Adipocyte (in vitro differentiated cells): ENCODE data around the gene THBS2.
"Not testable (repeated sequence)": the region's sequence is repeated elsewhere in the genome, so short reads cannot be mapped to it uniquely, and the experiment has no call there.

ENCODE experiments used
- DNase-seq: peaks from one replicate; pipeline ENCODE4 v3.0.0-alpha.2; 2015; ENCODE audit warnings: low read depth
- H3K27me3 ChIP-seq: replicated peaks from 2 replicates; pipeline ENCODE4 v1.7.0; 2013; ENCODE audit warnings: mild to moderate bottlenecking, low read length, moderate library complexity; ENCODE audit not compliant: control insufficient read depth, insufficient read depth
- H3K36me3 ChIP-seq: 2 replicates; pipeline ENCODE4 v1.7.0; 2013; ENCODE audit warnings: low read length, mild to moderate bottlenecking, moderate library complexity; ENCODE audit not compliant: control insufficient read depth, insufficient read depth, severe bottlenecking
- H3K4me1 ChIP-seq: 2 replicates; pipeline ENCODE4 v1.7.0; 2013; ENCODE audit warnings: mild to moderate bottlenecking, low read length, moderate library complexity; ENCODE audit not compliant: control insufficient read depth, insufficient read depth
- H3K4me3 ChIP-seq: 2 replicates; pipeline ENCODE4 v1.7.0; 2013; ENCODE audit warnings: mild to moderate bottlenecking, low read length, moderate library complexity
- H3K9ac ChIP-seq: 2 replicates; pipeline ENCODE4 v1.7.0; 2013; ENCODE audit warnings: mild to moderate bottlenecking, low read length, moderate library complexity
- H3K9me3 ChIP-seq: 2 replicates; pipeline ENCODE4 v1.7.0; 2013; ENCODE audit warnings: mild to moderate bottlenecking, low read length, moderate library complexity; ENCODE audit not compliant: control insufficient read depth

Gene THBS2

DNA sequence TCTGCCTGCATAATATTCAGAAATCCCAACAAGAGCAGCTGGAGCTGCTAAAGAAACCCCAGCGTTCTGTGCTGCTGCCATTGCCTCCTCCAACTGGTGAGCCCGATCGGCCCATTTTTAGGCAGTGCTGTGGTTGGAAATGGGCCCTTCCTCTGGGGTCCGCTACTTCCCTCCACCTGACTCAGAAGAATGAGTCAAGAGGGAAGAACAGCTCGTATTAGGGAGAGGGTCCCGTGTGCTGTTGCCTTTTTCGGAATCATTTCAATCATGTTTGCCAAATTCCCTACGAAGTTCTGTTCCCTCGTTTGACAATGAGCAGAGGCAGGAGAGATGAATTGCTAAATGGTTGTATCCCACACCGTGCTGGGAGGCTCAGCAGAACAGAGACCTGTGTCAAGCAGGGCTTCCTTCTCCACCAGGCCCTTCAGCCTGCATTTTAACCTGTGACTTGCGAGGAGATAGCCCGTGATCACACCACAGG is 38.4 kb downstream of the THBS2 start:
- Histone ChIP-seq H3K9ac (peak overlapping the region; percentile 91), H3K9me3 (no peaks in the 10 kb centered on the region)
- DNase-seq = no peak

DNA sequence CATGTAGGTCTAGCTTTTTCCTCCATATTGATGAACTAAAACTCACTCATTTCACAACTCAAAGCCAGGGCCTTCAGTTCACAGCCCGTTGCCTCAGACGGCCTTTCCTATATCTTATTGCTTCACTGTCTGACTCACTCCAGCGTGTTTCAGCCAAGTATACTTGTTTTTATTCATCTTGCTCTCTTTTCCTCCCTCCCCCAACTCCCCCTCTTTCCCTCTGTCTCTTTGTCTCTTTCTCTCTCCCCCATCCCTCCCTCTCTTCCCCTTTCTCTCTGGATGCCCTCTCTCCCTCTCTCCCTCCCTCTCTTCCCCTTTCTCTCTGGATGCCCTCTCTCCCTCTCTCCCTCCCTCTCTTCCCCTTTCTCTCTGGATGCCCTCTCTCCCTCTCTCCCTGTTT is 38.9 kb downstream of the THBS2 start:
- H3K4me1 ChIP-seq = peaks cover 52% of the 10 kb centered on the region
- DNase-seq = peak; percentile 96
- H3K9ac ChIP-seq = peak overlapping the region; percentile 91
- not testable (repeated sequence) for H3K9me3 ChIP-seq, H3K27me3 ChIP-seq
- peak overlapping the region; percentile 64 for H3K4me3 ChIP-seq
- H3K36me3 ChIP-seq = peaks cover 41% of the 10 kb centered on the region

More for the DNA sequence above, 38.4 kb downstream of the THBS2 start:
- Histone ChIP-seq H3K4me1 (peaks cover 56% of the 10 kb centered on the region), H3K4me3 (peak overlapping the region; percentile 64), H3K27me3 (no peaks in the 10 kb centered on the region), H3K36me3 (peaks cover 46% of the 10 kb centered on the region)

DNA sequence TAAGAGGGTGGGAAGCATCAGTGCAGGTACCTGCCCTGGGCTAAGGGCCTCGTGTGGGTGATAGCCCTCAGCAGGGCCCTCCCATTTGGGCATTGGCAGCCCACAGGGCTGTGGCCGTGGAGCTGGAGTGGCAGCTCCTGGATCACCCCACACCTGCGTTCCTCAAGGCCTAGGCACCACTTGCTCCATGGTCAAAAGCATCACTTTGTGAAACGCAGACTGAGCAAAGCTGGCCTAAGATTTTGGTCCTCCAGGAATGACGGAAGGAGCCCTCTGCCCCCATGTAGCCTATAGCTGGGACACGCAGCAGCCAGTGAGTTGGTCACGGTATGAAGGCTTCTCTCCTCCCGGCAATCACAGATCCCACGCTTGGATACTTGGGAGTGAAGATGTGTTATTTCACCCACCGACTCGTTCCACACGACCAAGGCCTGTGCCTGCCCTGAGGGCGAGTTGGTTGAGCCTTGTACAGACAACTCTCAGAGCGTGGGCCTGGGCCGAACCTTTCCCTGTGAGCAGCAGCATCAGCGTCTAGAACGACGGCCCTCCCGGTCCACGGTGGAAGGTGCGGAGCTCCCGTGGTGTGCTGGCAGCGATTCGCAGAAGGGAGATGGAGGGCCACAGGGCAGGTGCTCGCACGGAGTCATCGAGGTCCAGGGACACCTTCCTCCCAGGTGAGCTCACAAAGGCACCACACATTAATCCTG is 39.7 kb downstream of the THBS2 start:
- no peaks in the 10 kb centered on the region for H3K27me3 ChIP-seq
- no peaks in the 10 kb centered on the region for H3K9me3 ChIP-seq
- peak overlapping the region; percentile 64 for H3K4me3 ChIP-seq
- H3K4me1 ChIP-seq = peaks cover 51% of the 10 kb centered on the region
- peaks cover 33% of the 10 kb centered on the region for H3K36me3 ChIP-seq
- H3K9ac ChIP-seq = peak overlapping the region; percentile 90
- DNase-seq = no peak

DNA sequence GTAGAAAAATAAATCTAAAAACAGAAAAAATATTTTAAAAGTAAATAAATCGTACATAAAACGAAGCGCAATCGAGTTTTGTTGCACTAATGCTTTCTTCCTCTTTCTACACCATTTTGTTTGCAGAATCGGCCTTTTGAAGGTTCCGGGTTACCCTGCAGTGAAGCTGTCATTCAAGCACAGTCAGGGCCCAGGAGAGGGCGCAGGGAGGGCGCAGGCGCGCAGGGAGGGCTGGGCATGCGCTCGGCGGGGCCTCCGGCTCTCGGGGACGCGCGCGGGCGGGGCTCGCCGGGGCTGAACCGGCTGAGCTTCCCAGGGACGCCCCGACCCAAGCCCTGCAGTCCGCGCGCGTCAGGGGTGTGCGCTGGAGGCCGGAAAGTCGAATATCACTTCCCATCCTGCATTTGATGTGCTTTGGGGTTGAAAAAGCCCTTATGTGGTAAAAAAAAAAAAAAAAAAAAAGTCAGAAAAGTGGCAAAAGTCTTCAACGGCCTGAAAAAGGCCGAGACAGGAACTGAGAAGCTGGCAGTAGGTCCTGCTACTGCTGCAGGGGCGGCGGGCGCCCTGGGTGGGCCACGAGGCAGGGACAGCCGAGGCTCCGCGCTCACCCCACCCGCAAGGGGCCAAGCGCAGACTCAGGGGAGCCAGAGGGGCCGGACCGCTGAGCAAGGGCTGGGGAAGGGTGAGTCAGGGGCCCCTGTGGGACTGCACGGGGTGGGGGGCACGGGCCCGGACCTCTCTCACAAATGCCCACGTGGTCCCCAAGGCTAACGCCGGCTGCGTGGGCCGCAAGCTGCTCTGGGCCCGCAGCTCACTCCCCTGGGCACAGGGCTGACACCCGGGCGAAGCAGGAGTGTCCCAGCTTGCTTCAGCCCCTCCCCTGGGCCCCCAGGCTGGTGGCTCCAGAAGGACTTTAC is 40.5 kb downstream of the THBS2 start:
- Histone ChIP-seq H3K9ac (peak overlapping the region; percentile 90), H3K4me1 (peaks cover 51% of the 10 kb centered on the region), H3K4me3 (peak overlapping the region; percentile 71), H3K27me3 (no peaks in the 10 kb centered on the region), H3K36me3 (peaks cover 25% of the 10 kb centered on the region), H3K9me3 (peaks cover 3% of the 10 kb centered on the region)
- DNase-seq = peak; percentile 82

DNA sequence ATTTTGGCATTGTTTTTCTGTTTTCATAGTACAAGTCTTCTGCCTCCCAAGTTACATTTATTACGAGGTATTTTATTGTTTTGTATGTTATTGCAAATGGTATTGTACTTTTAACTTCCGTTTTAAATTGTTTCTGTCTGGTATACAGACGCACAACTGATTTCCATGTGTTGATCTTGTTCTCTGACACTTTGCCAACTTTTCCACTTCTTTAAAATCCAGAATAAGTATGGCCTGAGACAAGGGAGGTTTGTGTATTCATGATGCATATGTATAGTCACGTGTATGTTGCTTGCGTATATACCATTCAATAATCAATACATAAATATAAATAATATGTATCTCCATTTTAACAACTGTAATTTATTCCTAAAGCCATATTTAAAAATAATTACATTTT is 41.2 kb downstream of the THBS2 start:
- Histone ChIP-seq H3K27me3 (no peaks in the 10 kb centered on the region), H3K36me3 (peaks cover 18% of the 10 kb centered on the region), H3K4me1 (peaks cover 48% of the 10 kb centered on the region), H3K9ac (peak overlapping the region; percentile 90), H3K4me3 (peak overlapping the region; percentile 71), H3K9me3 (peaks cover 11% of the 10 kb centered on the region)
- DNase-seq = no peak

DNA sequence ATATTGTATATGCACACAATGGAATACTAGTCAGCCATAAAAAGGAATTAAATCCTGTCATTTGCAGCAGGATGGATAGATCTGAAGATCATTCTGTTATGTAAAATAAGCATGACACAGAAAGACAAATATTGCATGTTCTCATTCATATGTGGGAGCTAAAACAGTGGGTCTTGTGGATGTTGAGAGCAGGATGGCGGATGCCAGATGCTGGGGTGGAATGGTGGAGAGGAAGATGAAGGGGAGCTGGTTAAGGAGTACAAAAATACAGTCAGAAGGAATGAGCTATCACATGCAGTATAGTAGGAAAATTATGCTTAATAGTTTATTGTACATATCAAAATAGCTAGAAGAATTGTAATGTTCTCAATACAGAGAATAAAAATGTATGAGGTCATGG is 41.8 kb downstream of the THBS2 start:
- Histone ChIP-seq H3K27me3 (no peaks in the 10 kb centered on the region), H3K9ac (no peak overlapping the region), H3K9me3 (peaks cover 13% of the 10 kb centered on the region), H3K4me1 (peaks cover 42% of the 10 kb centered on the region), H3K36me3 (peaks cover 12% of the 10 kb centered on the region), H3K4me3 (no peak overlapping the region)
- DNase-seq = no peak

DNA sequence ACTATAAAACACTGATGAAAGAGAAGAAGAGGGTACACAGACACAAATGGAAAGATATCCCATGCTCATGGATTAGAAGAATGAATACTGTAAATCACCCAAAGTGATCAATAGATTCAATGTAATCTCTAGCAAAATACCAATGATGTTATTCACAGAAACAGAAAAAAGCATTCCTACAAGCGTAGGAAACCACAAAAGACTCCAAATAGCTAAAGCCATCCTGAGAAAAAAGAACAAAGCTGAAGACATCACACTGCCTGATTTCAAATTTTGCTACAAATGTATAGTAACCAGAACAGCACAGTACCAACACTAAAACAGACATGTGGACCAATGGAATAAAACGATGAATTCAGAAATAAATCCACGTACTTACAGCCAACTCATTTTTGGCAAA is 43.0 kb downstream of the THBS2 start:
- Histone ChIP-seq H3K9ac (no peak overlapping the region), H3K4me3 (no peak overlapping the region), H3K27me3 (no peaks in the 10 kb centered on the region), H3K9me3 (peaks cover 13% of the 10 kb centered on the region), H3K36me3 (no peaks in the 10 kb centered on the region), H3K4me1 (peaks cover 32% of the 10 kb centered on the region)
- DNase-seq = no peak

DNA sequence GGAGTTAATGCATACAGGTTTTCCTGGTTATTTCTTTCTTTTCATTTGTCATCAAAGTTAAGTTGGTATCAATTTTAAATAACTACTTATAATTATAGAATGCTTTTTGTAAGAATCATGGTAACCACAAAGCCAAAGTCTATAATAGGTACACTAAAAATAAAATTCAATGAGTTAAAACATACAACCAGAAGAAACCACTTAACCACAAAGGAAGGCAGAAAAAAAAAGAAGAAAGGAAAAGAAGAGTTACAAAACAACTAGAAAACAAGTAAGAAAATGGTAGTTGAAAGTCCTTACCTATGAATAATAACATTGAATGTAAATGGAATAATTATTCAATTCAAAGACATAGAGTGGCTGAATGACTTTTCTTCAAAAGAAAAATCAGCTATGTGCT is 45.6 kb downstream of the THBS2 start:
- Histone ChIP-seq H3K36me3 (no peaks in the 10 kb centered on the region), H3K4me3 (no peak overlapping the region), H3K4me1 (peaks cover 25% of the 10 kb centered on the region), H3K27me3 (no peaks in the 10 kb centered on the region), H3K9me3 (peaks cover 13% of the 10 kb centered on the region), H3K9ac (no peak overlapping the region)
- DNase-seq = no peak

DNA sequence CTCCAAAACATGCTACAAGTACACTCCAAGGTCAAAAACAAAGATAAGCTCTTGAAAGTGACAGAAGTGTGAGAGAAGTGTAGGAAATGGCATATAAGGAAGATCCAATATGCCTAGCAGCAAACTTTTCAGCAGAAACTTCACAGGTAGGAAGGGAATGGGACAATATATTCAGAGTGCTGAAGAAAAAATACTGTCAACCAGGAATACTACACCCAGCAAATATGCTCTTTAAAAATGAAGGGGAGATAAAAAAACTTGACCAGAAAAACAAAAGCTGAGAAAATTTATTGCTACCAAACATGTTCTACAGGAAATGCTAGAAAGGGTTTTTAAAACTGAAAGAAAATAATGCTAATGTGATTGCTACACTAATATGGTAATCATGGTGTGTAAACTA is 46.2 kb downstream of the THBS2 start:
- Histone ChIP-seq H3K27me3 (no peaks in the 10 kb centered on the region), H3K4me3 (no peak overlapping the region), H3K4me1 (peaks cover 22% of the 10 kb centered on the region), H3K9me3 (peaks cover 13% of the 10 kb centered on the region), H3K36me3 (no peaks in the 10 kb centered on the region), H3K9ac (no peak overlapping the region)
- DNase-seq = no peak

DNA sequence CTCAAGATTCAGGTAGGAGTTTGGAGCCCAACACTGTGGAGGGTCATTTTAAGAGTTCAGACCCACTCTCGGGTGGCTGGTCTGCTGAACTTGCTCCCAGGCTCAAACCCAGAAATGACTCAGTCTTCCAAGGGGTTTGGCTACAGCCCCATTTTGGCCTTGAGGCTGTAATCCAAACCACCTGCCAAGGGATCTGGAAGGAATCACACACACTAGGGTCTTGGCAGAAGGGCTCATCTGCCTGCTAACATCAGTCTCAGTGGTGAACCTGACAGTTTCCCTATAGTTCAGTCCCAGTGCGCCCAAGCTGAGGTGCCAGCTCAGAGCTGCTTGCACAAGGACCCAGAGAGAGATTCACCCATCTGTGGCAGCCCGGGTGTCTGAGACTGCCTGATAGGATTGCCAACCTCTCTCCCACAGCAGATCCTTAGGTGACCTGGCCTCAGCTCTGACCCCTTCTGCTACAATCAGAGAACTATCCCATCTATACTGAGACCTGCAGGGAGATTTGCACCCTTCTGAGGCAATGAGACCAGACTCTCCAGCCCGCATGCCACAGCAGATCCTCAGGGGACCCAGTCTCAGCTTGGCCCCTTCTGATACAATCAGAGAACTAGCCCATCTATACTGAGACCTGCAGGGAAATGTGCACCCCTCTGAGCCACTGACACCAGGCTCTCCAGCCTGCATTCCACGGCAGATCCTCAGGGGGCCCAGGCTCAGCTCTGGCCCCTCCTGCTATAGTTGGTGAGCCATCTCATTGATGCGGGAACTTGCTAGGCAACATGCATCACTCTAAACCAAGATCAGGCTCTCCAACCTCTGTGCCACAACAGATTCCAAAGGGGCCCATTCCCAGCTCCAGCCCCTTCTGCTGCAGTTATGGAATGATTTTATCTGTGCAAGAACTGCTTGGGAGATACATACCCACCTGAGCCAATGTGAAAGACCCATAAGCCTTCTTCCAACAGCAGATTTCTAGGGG is 48.2 kb downstream of the THBS2 start:
- H3K27me3 ChIP-seq = no peaks in the 10 kb centered on the region
- H3K4me3 ChIP-seq = no peak overlapping the region
- H3K4me1 ChIP-seq = peaks cover 19% of the 10 kb centered on the region
- H3K9ac ChIP-seq = no peak overlapping the region
- peaks cover 13% of the 10 kb centered on the region for H3K9me3 ChIP-seq
- DNase-seq = peak; percentile 70
- H3K36me3 ChIP-seq = no peaks in the 10 kb centered on the region
